Nephron progenitor cell (in vitro differentiated cells): ENCODE data around the gene SHMT2.

ENCODE experiments used
- DNase-seq: peaks from one replicate; pipeline ENCODE4 v3.0.0; 2021
- H3K27ac Mint-ChIP-seq: 2 replicates; pipeline ENCODE4 v1.8.0; 2021; ENCODE audit warnings: mild to moderate bottlenecking, moderate library complexity, mixed read lengths
- H3K27me3 Mint-ChIP-seq: 2 replicates; pipeline ENCODE4 v1.8.0; 2021; ENCODE audit warnings: mild to moderate bottlenecking, low read depth, mixed read lengths; ENCODE audit not compliant: poor library complexity
- H3K36me3 Mint-ChIP-seq: 2 replicates; pipeline ENCODE4 v1.8.0; 2021; ENCODE audit warnings: low read depth, mixed read lengths
- H3K4me1 Mint-ChIP-seq: 2 replicates; pipeline ENCODE4 v1.8.0; 2021; ENCODE audit warnings: mixed read lengths
- H3K4me3 Mint-ChIP-seq: 2 replicates; pipeline ENCODE4 v1.8.0; 2021; ENCODE audit warnings: mild to moderate bottlenecking, moderate library complexity, mixed read lengths
- H3K9me3 Mint-ChIP-seq: 2 replicates; pipeline ENCODE4 v1.8.0; 2021; ENCODE audit warnings: mild to moderate bottlenecking, moderate library complexity, mixed read lengths
- CTCF ChIP-seq: fragments of 200-600 bp; sonication (generic); IDR thresholded peaks from 2 replicates; pipeline ENCODE4 v1.5.0; 2021; ENCODE audit warnings: antibody characterized with exemption

The SHMT2 gene

GRCh38 chr12:57234233-57234570 lies 4.7 kb downstream of the SHMT2 start:
- DNase-seq: no peak
- no peak overlapping the region for H3K27ac Mint-ChIP-seq
- H3K9me3 Mint-ChIP-seq: no peaks in the 10 kb centered on the region
- TF ChIP-seq CTCF: no peak
- peak overlapping the region; percentile 45 for H3K4me3 Mint-ChIP-seq
- H3K4me1 Mint-ChIP-seq: peaks cover 85% of the 10 kb centered on the region
- H3K27me3 Mint-ChIP-seq: peaks cover 50% of the 10 kb centered on the region
- H3K36me3 Mint-ChIP-seq: peaks cover 31% of the 10 kb centered on the region

DNA sequence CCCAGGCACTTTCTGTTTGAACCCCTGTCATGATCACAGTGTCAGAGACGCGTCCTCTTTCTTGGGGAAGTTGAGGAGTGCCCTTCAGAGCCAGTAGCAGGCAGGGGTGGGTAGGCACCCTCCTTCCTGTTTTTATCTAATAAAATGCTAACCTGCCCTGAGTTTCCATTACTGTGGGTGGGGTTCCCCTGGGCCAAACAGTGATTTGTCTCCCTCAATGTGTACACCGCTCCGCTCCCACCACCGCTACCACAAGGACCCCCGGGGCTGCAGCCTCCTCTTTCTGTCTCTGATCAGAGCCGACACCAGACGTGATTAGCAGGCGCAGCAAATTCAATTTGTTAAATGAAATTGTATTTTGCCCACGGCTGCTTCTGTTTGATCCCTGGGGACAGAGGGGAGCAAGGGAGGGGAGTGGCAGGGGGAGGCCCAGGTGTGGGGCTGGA lies 5.1 kb downstream of the SHMT2 start:
- Mint-ChIP-seq H3K9me3 (no peaks in the 10 kb centered on the region), H3K27me3 (peaks cover 54% of the 10 kb centered on the region), H3K27ac (no peak overlapping the region), H3K4me3 (peak overlapping the region; percentile 45), H3K4me1 (peaks cover 85% of the 10 kb centered on the region), H3K36me3 (peaks cover 31% of the 10 kb centered on the region)
- no peak for TF ChIP-seq CTCF
- no peak for DNase-seq

GRCh38 chr12:57235017-57235727 lies 5.7 kb downstream of the SHMT2 start:
- peaks cover 60% of the 10 kb centered on the region for H3K27me3 Mint-ChIP-seq
- H3K4me1 Mint-ChIP-seq: peaks cover 85% of the 10 kb centered on the region
- peaks cover 31% of the 10 kb centered on the region for H3K36me3 Mint-ChIP-seq
- DNase-seq: no peak
- TF ChIP-seq CTCF: no peak
- no peak overlapping the region for H3K27ac Mint-ChIP-seq
- H3K4me3 Mint-ChIP-seq: peak overlapping the region; percentile 63
- no peaks in the 10 kb centered on the region for H3K9me3 Mint-ChIP-seq

- no peak overlapping the region for H3K27ac Mint-ChIP-seq
Measured at GRCh38 chr12:57235728-57236131, 6.2 kb downstream of the SHMT2 start.

GRCh38 chr12:57236201-57236924 lies 6.9 kb downstream of the SHMT2 start:
- peaks cover 71% of the 10 kb centered on the region for H3K27me3 Mint-ChIP-seq
- peak overlapping the region; percentile 45 for H3K4me3 Mint-ChIP-seq
- H3K4me1 Mint-ChIP-seq: peaks cover 85% of the 10 kb centered on the region
- no peak overlapping the region for H3K27ac Mint-ChIP-seq
- H3K9me3 Mint-ChIP-seq: no peaks in the 10 kb centered on the region
- peaks cover 30% of the 10 kb centered on the region for H3K36me3 Mint-ChIP-seq
- peak; percentile 69 for DNase-seq
- TF ChIP-seq CTCF: no peak

More at GRCh38 chr12:57235728-57236131, 6.2 kb downstream of the SHMT2 start:
- no peak for TF ChIP-seq CTCF
- Mint-ChIP-seq H3K36me3 (peaks cover 31% of the 10 kb centered on the region), H3K4me3 (peak overlapping the region; percentile 63), H3K27me3 (peaks cover 65% of the 10 kb centered on the region), H3K4me1 (peaks cover 85% of the 10 kb centered on the region), H3K9me3 (no peaks in the 10 kb centered on the region)
- DNase-seq: no peak
